ENCODE measurements around the gene XRN2.

DNA sequence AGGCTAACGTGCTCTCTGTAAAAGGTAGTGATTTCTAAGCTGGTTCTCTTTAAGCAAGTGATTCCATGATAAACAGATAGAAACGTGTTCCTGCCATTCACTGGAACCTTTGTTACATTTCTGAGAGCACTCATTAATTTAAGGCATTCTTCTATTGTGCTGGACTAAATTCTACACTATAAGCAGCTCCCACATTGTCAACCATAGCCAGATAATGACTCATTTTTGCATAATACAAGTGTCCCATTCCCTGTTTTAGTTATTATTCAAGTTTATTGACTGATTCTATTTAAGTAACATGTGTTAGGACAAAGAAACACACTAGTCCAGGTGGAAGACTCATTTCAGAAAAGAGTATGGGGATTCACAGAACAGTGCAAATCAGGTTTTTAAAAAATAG is 13.5 kb upstream of the XRN2 start:
- TF ChIP-seq, protein P1, sequence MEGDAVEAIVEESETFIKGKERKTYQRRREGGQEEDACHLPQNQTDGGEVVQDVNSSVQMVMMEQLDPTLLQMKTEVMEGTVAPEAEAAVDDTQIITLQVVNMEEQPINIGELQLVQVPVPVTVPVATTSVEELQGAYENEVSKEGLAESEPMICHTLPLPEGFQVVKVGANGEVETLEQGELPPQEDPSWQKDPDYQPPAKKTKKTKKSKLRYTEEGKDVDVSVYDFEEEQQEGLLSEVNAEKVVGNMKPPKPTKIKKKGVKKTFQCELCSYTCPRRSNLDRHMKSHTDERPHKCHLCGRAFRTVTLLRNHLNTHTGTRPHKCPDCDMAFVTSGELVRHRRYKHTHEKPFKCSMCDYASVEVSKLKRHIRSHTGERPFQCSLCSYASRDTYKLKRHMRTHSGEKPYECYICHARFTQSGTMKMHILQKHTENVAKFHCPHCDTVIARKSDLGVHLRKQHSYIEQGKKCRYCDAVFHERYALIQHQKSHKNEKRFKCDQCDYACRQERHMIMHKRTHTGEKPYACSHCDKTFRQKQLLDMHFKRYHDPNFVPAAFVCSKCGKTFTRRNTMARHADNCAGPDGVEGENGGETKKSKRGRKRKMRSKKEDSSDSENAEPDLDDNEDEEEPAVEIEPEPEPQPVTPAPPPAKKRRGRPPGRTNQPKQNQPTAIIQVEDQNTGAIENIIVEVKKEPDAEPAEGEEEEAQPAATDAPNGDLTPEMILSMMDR (conservative IDR thresholded peaks at IDR 0.05), result no peak
- no peak for TF ChIP-seq EZH2 (IDR thresholded peaks at IDR 0.05; ENCODE audit: low read depth)
